Neural cell (in vitro differentiated cells): ENCODE results near the gene IKZF2.

ENCODE experiments used
- CTCF ChIP-seq: fragments of 450-650 bp; IDR thresholded peaks from 2 replicates; pipeline ENCODE4 v1.5.1; 2014; ENCODE audit warnings: antibody characterized with exemption, mild to moderate bottlenecking, moderate library complexity; ENCODE audit not compliant: poor library complexity, severe bottlenecking
- EP300 ChIP-seq: fragments of 450-650 bp; conservative IDR thresholded peaks from 2 replicates; pipeline ENCODE4 v1.6.1; 2014; ENCODE audit warnings: antibody characterized with exemption, mild to moderate bottlenecking, moderate library complexity; ENCODE audit not compliant: poor library complexity, severe bottlenecking
- EZH2 ChIP-seq: fragments of 200-600, 300-800 bp; shearing (Covaris generic), sonication (generic); IDR thresholded peaks from 2 replicates; pipeline ENCODE4 v1.6.1; 2014; ENCODE audit warnings: antibody characterized with exemption, low read length, borderline replicate concordance, mild to moderate bottlenecking; ENCODE audit not compliant: insufficient read depth, poor library complexity, severe bottlenecking
- MXI1 ChIP-seq: fragments of 450-650 bp; conservative IDR thresholded peaks from 2 replicates; pipeline ENCODE4 v1.6.1; 2014; ENCODE audit warnings: antibody characterized with exemption, mild to moderate bottlenecking; ENCODE audit not compliant: poor library complexity, severe bottlenecking
- POLR2AphosphoS5 ChIP-seq: IDR thresholded peaks from 2 replicates; pipeline ENCODE4 v1.6.1; 2012

GRCh38 chr2:213188533-213188867 is 37.1 kb upstream of the IKZF2 start:
- no peak for TF ChIP-seq EZH2
- TF ChIP-seq EP300: no peak
- no peak for TF ChIP-seq CTCF
- TF ChIP-seq MXI1: no peak
- TF ChIP-seq POLR2AphosphoS5: no peak
